Chondrocyte (in vitro differentiated cells): ENCODE results near the gene PEX11B. TPM values are rescaled to one million over a fixed set of nuclear protein-coding genes. Genes with fewer than 3 reads are reported as not detected.

Experiments
- DNase-seq: peaks from one replicate; pipeline ENCODE4 v3.0.0; 2021; ENCODE audit warnings: mixed read lengths, low spot score
- H3K27ac Mint-ChIP-seq: one replicate; pipeline ENCODE4 v1.8.0; 2021; ENCODE audit warnings: mild to moderate bottlenecking, moderate library complexity, mixed read lengths; ENCODE audit not compliant: unreplicated experiment
- H3K27me3 Mint-ChIP-seq: 2 replicates; pipeline ENCODE4 v1.8.0; 2021; ENCODE audit warnings: low read depth, mixed read lengths
- H3K36me3 Mint-ChIP-seq: 2 replicates; pipeline ENCODE4 v1.8.0; 2021; ENCODE audit warnings: low read depth, mixed read lengths
- H3K4me1 Mint-ChIP-seq: 2 replicates; pipeline ENCODE4 v1.8.0; 2021; ENCODE audit warnings: low read depth, mild to moderate bottlenecking, mixed read lengths
- H3K4me3 Mint-ChIP-seq: one replicate; pipeline ENCODE4 v1.8.0; 2021; ENCODE audit warnings: mild to moderate bottlenecking, moderate library complexity, mixed read lengths; ENCODE audit not compliant: unreplicated experiment
- H3K9me3 Mint-ChIP-seq: 2 replicates; pipeline ENCODE4 v1.8.0; 2021; ENCODE audit warnings: low read depth, mixed read lengths
- total RNA-seq: library from RNA; stranded (reverse); gene quantifications from 3 replicates; pipeline ENCODE4 v1.2.1, GENCODE V29; 2021
- TF ChIP-seq, protein P1 (sequence below): fragments of 200-600 bp; sonication (generic); IDR thresholded peaks from 2 replicates; pipeline ENCODE4 v1.5.0; 2021; ENCODE audit warnings: antibody characterized with exemption, mild to moderate bottlenecking, moderate library complexity

The PEX11B gene
- total RNA-seq, 1 donor from 2014 or later: 29.9 TPM

DNA sequence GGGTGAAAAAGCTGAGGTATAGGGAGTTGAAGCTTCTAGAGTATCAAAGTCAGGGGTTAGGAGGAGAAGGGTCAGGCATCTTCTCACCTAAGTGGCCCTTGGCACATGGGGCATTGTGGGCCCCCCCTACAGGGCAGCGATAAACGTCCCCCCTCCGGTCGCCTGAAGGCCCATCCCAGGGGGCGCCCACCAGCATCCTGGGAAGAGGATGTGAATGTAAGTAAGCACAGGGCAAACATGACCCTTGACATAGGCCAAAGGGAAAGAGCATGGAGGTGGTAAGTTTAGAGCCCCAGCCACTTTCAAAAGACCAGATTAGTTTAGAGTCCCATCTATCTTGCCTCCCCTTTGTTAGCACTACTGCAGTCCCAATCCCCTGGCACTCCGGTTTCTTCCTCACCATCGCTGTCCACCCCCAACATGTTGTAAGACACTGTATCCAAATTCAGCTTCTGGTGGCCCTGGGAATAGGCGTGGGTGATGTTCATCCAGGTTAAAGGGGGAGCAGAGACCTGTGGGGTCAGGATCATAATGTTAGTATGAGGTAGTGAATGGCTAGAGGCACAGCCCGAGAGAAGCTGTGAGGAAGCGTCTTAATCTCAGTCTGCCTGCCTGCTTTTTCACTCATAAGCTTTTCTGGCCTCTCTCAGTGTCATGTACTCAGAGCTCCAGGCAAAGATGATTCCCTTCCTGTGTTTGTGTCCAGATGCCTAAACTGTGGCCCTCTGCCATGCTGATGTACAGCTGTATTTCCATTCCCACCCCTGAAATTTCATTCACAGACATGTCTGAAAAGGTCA lies 11.4 kb downstream of the PEX11B start:
- Mint-ChIP-seq H3K27ac (peak overlapping the region; percentile 80), H3K4me3 (no peak overlapping the region), H3K27me3 (no peaks in the 10 kb centered on the region), H3K36me3 (peaks cover 9% of the 10 kb centered on the region), H3K9me3 (no peaks in the 10 kb centered on the region), H3K4me1 (peaks cover 29% of the 10 kb centered on the region)
- no peak for DNase-seq
- TF ChIP-seq, protein P1, sequence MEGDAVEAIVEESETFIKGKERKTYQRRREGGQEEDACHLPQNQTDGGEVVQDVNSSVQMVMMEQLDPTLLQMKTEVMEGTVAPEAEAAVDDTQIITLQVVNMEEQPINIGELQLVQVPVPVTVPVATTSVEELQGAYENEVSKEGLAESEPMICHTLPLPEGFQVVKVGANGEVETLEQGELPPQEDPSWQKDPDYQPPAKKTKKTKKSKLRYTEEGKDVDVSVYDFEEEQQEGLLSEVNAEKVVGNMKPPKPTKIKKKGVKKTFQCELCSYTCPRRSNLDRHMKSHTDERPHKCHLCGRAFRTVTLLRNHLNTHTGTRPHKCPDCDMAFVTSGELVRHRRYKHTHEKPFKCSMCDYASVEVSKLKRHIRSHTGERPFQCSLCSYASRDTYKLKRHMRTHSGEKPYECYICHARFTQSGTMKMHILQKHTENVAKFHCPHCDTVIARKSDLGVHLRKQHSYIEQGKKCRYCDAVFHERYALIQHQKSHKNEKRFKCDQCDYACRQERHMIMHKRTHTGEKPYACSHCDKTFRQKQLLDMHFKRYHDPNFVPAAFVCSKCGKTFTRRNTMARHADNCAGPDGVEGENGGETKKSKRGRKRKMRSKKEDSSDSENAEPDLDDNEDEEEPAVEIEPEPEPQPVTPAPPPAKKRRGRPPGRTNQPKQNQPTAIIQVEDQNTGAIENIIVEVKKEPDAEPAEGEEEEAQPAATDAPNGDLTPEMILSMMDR: no peak

DNA sequence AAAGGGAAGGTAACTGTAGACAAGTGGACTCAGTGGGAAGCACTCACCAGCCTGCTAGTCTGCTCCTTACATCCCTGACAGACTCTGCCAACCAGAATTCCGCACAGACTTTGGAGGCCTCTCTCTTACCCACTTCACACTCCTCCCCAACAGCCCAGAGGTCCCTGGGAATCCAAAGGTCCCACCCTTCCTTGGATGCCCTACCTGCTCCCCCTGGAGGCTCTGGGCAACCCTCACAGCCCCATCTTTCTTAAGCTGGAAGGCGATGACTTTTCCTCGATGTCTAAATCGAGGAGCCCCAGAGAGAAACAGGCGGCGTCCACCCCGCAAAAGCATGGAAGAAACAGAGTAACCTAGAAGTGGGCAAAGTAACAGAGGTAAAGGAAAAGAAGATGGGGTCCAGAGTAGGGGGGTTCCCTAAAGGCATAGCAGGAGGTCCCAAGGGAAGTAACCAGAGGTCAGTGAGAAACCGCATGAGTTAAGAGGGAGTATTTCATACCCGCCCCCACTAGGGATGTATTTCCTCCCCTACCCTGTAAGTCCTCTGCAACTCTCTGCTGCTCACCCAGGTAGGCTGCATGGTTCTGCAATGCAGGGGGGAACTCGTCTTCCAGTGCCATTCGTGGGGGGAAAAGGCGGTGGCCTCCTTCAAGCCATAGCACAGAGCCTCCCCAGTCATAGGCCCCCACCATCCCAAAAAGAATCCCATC lies 17.1 kb downstream of the PEX11B start:
- TF ChIP-seq, protein P1: no peak
- DNase-seq: no peak
- Mint-ChIP-seq H3K4me3 (no peak overlapping the region), H3K4me1 (no peaks in the 10 kb centered on the region), H3K27me3 (no peaks in the 10 kb centered on the region), H3K9me3 (no peaks in the 10 kb centered on the region), H3K27ac (no peak overlapping the region), H3K36me3 (peaks cover 26% of the 10 kb centered on the region)

DNA sequence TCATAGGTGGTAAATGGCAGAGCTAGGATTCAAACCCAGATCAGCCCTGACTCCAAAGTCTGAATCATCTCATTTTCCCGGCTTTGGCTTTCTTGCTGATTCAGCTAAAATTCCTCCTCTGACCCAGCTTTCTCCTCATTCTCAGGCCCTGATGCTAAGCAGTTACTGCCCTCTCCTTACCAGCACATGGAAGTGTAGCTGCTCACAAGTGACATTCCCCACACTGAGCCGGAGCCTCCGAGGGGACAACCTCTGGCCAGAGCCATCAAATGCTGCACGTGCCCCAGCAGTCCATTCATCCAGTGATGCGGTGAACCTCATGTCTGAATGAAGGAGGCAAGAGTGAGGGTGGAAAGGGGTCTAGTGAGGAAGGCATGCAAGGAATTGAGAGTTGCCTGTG lies 19.8 kb downstream of the PEX11B start:
- Mint-ChIP-seq H3K36me3 (peaks cover 28% of the 10 kb centered on the region), H3K9me3 (no peaks in the 10 kb centered on the region), H3K27me3 (no peaks in the 10 kb centered on the region), H3K4me1 (no peaks in the 10 kb centered on the region), H3K27ac (no peak overlapping the region), H3K4me3 (no peak overlapping the region)
- TF ChIP-seq, protein P1: no peak
- DNase-seq: no peak

DNA sequence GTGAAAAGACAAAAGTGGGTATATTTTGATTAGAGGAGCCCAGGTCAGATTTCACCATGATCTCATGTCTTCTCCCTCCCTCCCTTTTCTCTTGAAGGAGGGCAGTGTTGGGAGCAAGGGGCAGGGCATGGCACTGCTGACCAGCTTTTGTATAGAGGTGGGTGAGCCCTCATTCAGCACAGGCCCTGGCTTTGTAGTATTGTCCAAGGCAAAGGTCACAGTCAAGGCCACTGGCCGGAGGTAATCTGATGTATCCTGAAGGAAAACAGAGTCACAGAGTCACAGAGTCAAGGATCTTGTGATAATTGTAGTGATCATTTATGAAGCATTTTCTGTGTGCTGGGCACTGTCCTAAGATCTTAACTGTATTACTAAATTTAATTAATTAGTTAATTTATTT lies 20.5 kb downstream of the PEX11B start:
- Mint-ChIP-seq H3K36me3 (peaks cover 28% of the 10 kb centered on the region), H3K4me3 (no peak overlapping the region), H3K4me1 (peaks cover 6% of the 10 kb centered on the region), H3K27me3 (no peaks in the 10 kb centered on the region), H3K9me3 (no peaks in the 10 kb centered on the region), H3K27ac (no peak overlapping the region)
- TF ChIP-seq, protein P1: no peak
- DNase-seq: no peak

DNA sequence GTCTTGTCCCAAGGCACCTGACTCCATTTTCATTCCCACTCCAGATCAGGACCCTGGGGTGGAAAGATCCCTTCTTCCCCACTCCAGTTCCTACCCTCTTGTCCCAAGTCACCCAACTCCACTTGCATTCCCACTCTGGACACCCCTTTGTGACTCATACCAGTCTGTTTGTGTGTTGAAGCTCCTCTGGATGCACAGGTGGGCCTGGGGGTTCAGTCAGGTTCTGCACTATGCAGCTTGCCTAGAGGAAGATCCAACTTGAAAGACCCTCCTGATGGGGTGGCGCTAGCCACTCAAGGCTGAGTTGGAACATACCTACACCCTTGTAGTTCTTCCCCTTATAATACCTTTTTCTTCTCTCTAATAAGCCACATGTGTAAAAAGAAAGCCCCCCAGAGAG lies 23.0 kb downstream of the PEX11B start:
- H3K27ac Mint-ChIP-seq: no peak overlapping the region
- no peak for DNase-seq
- H3K4me3 Mint-ChIP-seq: no peak overlapping the region
- H3K4me1 Mint-ChIP-seq: peaks cover 30% of the 10 kb centered on the region
- TF ChIP-seq, protein P1: no peak
- no peaks in the 10 kb centered on the region for H3K27me3 Mint-ChIP-seq
- H3K9me3 Mint-ChIP-seq: no peaks in the 10 kb centered on the region
- H3K36me3 Mint-ChIP-seq: peaks cover 18% of the 10 kb centered on the region
